ENCODE data around the gene SOWAHD. TPM values are rescaled to one million over a fixed set of nuclear protein-coding genes. Genes with fewer than 3 reads are reported as not detected.

The SOWAHD gene
- not detected in 2 replicates for total RNA-seq (ENCODE audit: low replicate concordance)

- peak within 1 kb of the TSS; percentile 49 for H3K4me3 ChIP-seq (ENCODE audit: low read depth, low read length)
- no peak for DNase-seq (ENCODE audit: low read depth)
- TF ChIP-seq CTCF (IDR thresholded peaks at IDR 0.05; ENCODE audit: insufficient read depth, low read length), result no peak
Measured at GRCh38 chrX:119757979-119758730, at the start of gene SOWAHD. TSS of gene SOWAHD (plus strand) at chrX:119758588. CDS start at chrX:119758668, 80 bp downstream.

GRCh38 chrX:119708936-119709335 is 49.5 kb upstream of the SOWAHD start:
- no peak for TF ChIP-seq CTCF (IDR thresholded peaks at IDR 0.05; ENCODE audit: insufficient read depth, low read length)
- no peak overlapping the region for H3K4me3 ChIP-seq (ENCODE audit: low read depth, low read length)
- DNase-seq (ENCODE audit: low read depth), result no peak

GRCh38 chrX:119709630-119710029 is 48.8 kb upstream of the SOWAHD start:
- no peak for TF ChIP-seq CTCF (IDR thresholded peaks at IDR 0.05; ENCODE audit: insufficient read depth, low read length)
- H3K4me3 ChIP-seq (ENCODE audit: low read depth, low read length), result no peak overlapping the region
- no peak for DNase-seq (ENCODE audit: low read depth)

- H3K4me3 ChIP-seq (ENCODE audit: low read depth, low read length), result no peak overlapping the region
- no peak for DNase-seq (ENCODE audit: low read depth)
- no peak for TF ChIP-seq CTCF (IDR thresholded peaks at IDR 0.05; ENCODE audit: insufficient read depth, low read length)
Measured at GRCh38 chrX:119721487-119721886, 36.9 kb upstream of the SOWAHD start.

- no peak for TF ChIP-seq CTCF (IDR thresholded peaks at IDR 0.05; ENCODE audit: insufficient read depth, low read length)
- DNase-seq (ENCODE audit: low read depth), result no peak
- H3K4me3 ChIP-seq (ENCODE audit: low read depth, low read length), result no peak overlapping the region
Measured at GRCh38 chrX:119721926-119722325, 36.5 kb upstream of the SOWAHD start.

- no peak for DNase-seq (ENCODE audit: low read depth)
- TF ChIP-seq CTCF (IDR thresholded peaks at IDR 0.05; ENCODE audit: insufficient read depth, low read length), result no peak
- H3K4me3 ChIP-seq (ENCODE audit: low read depth, low read length), result no peak overlapping the region
Measured at GRCh38 chrX:119726900-119727555, 31.4 kb upstream of the SOWAHD start.

Data from fibroblast of the aortic adventitia (primary cell).